Suprapubic skin (tissue), 4 donors: ENCODE results near the gene TMEM17.

Source experiments
- EP300 ChIP-seq: sonication (generic); formaldehyde crosslinking; IDR thresholded peaks from one replicate; pipeline ENCODE4 v1.6.1; 2017; ENCODE audit warnings: antibody characterized with exemption
- POLR2A ChIP-seq, 2 donors: fragments of 450-650 bp; IDR thresholded peaks; one replicate each; pipeline ENCODE4 v1.6.1; 2017; ENCODE audit warnings: antibody characterized with exemption in 2 of 2, mild to moderate bottlenecking in 2 of 2, moderate library complexity in 2 of 2
- POLR2AphosphoS5 ChIP-seq, 3 donors: sonication (generic); formaldehyde crosslinking; IDR thresholded peaks; one replicate each; pipeline ENCODE4 v1.6.1; 2017; ENCODE audit warnings: antibody characterized with exemption in 3 of 3
- TF ChIP-seq, protein P1 (sequence below), 2 donors: fragments of 200-600 bp in 1 of 2; fragments of 450-650 bp in 1 of 2; sonication (generic) in 1 of 2; IDR thresholded peaks; one replicate each; pipeline ENCODE4 v1.5.1; 2016 to 2019; ENCODE audit warnings: antibody characterized with exemption in 2 of 2, mild to moderate bottlenecking in 1 of 2, moderate library complexity in 1 of 2

GRCh38 chr2:62486439-62486765 is 19.6 kb downstream of the TMEM17 start:
- TF ChIP-seq POLR2AphosphoS5 (IDR thresholded peaks at IDR 0.05) (no peak), EP300 (no peak), POLR2A (IDR thresholded peaks at IDR 0.05) (no peak)
- TF ChIP-seq, protein P1, sequence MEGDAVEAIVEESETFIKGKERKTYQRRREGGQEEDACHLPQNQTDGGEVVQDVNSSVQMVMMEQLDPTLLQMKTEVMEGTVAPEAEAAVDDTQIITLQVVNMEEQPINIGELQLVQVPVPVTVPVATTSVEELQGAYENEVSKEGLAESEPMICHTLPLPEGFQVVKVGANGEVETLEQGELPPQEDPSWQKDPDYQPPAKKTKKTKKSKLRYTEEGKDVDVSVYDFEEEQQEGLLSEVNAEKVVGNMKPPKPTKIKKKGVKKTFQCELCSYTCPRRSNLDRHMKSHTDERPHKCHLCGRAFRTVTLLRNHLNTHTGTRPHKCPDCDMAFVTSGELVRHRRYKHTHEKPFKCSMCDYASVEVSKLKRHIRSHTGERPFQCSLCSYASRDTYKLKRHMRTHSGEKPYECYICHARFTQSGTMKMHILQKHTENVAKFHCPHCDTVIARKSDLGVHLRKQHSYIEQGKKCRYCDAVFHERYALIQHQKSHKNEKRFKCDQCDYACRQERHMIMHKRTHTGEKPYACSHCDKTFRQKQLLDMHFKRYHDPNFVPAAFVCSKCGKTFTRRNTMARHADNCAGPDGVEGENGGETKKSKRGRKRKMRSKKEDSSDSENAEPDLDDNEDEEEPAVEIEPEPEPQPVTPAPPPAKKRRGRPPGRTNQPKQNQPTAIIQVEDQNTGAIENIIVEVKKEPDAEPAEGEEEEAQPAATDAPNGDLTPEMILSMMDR (IDR thresholded peaks at IDR 0.05), result no peak
